ENCODE measurements around the gene EXOSC7.

The EXOSC7 gene

GRCh38 chr3:44989636-44990373 is 13.8 kb downstream of the EXOSC7 start:
- H3K4me3 ChIP-seq (ENCODE audit: insufficient read depth, low read depth, low read length) = no peak overlapping the region
- H3K4me1 ChIP-seq (ENCODE audit: control insufficient read depth, insufficient read depth, low read length) = no peaks in the 10 kb centered on the region
- no peaks in the 10 kb centered on the region for H3K27me3 ChIP-seq (ENCODE audit: control insufficient read depth, insufficient read depth, low read length, poor library complexity, severe bottlenecking)
- no peaks in the 10 kb centered on the region for H3K9me3 ChIP-seq (ENCODE audit: control insufficient read depth, low read length)
- H3K27ac ChIP-seq (ENCODE audit: insufficient read depth, low read depth, low read length, poor library complexity, severe bottlenecking) = no peak overlapping the region
- 92 to 93% methylated on average over 1 of the region's 1 CpG for WGBS, 2 experiments
- peaks cover 9% of the 10 kb centered on the region for H3K36me3 ChIP-seq (ENCODE audit: control insufficient read depth, insufficient read depth, low read length)

- H3K27me3 ChIP-seq (ENCODE audit: control insufficient read depth, insufficient read depth, low read length, poor library complexity, severe bottlenecking) = no peaks in the 10 kb centered on the region
- no peaks in the 10 kb centered on the region for H3K4me1 ChIP-seq (ENCODE audit: control insufficient read depth, insufficient read depth, low read length)
- no peaks in the 10 kb centered on the region for H3K9me3 ChIP-seq (ENCODE audit: control insufficient read depth, low read length)
- 100% methylated on average over 1 of the region's 1 CpG for WGBS, 2 experiments
- no peak overlapping the region for H3K27ac ChIP-seq (ENCODE audit: insufficient read depth, low read depth, low read length, poor library complexity, severe bottlenecking)
- peaks cover 13% of the 10 kb centered on the region for H3K36me3 ChIP-seq (ENCODE audit: control insufficient read depth, insufficient read depth, low read length)
- H3K4me3 ChIP-seq (ENCODE audit: insufficient read depth, low read depth, low read length) = no peak overlapping the region
Observed at GRCh38 chr3:44991326-44991725, 15.3 kb downstream of the EXOSC7 start.

- peaks cover 24% of the 10 kb centered on the region for H3K36me3 ChIP-seq (ENCODE audit: control insufficient read depth, insufficient read depth, low read length)
- H3K9me3 ChIP-seq (ENCODE audit: control insufficient read depth, low read length) = no peaks in the 10 kb centered on the region
- 65 to 67% methylated on average over 7 of the region's 7 CpGs for WGBS, 2 experiments
- H3K4me3 ChIP-seq (ENCODE audit: insufficient read depth, low read depth, low read length) = no peak overlapping the region
- no peaks in the 10 kb centered on the region for H3K27me3 ChIP-seq (ENCODE audit: control insufficient read depth, insufficient read depth, low read length, poor library complexity, severe bottlenecking)
- no peaks in the 10 kb centered on the region for H3K4me1 ChIP-seq (ENCODE audit: control insufficient read depth, insufficient read depth, low read length)
- H3K27ac ChIP-seq (ENCODE audit: insufficient read depth, low read depth, low read length, poor library complexity, severe bottlenecking) = no peak overlapping the region
Observed at GRCh38 chr3:44992555-44993470, 16.8 kb downstream of the EXOSC7 start.

DNA sequence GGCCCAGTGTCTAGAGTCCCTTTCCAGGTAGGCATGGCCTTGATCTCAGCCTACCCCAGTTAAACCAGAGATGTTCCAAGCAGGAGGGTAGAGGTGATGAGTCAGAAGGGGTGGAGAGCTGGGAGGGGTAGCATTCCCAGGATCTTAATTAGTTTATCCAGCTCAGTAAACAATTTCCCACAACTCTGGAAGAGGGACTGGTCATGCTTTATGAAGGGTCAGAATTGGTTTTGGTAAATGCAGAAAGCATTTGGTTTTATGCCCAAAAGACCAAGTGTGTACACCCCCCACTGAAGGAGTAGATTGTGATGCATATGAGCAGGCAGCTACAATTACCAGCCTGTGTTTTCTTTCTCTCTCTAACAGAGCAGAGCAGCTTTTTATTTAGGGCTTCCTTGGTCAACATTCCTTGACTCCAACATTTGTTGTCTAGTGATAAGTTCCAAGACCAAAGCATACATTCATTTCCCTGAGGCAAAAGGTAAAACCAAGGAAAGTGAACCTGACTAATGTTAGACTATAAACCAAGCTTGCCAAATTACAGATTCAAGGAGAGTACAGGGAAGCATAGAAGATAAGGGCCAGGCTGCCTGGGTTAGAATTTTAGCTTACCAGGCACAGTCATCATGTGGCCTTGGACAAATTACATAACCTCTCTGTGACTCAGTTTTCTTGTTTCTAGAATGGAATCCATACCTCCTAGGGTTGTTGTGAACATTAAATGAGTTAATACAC is 17.6 kb downstream of the EXOSC7 start:
- H3K9me3 ChIP-seq (ENCODE audit: control insufficient read depth, low read length) = no peaks in the 10 kb centered on the region
- H3K27ac ChIP-seq (ENCODE audit: insufficient read depth, low read depth, low read length, poor library complexity, severe bottlenecking) = no peak overlapping the region
- H3K4me3 ChIP-seq (ENCODE audit: insufficient read depth, low read depth, low read length) = no peak overlapping the region
- no peaks in the 10 kb centered on the region for H3K4me1 ChIP-seq (ENCODE audit: control insufficient read depth, insufficient read depth, low read length)
- H3K36me3 ChIP-seq (ENCODE audit: control insufficient read depth, insufficient read depth, low read length) = peaks cover 33% of the 10 kb centered on the region
- H3K27me3 ChIP-seq (ENCODE audit: control insufficient read depth, insufficient read depth, low read length, poor library complexity, severe bottlenecking) = no peaks in the 10 kb centered on the region

DNA sequence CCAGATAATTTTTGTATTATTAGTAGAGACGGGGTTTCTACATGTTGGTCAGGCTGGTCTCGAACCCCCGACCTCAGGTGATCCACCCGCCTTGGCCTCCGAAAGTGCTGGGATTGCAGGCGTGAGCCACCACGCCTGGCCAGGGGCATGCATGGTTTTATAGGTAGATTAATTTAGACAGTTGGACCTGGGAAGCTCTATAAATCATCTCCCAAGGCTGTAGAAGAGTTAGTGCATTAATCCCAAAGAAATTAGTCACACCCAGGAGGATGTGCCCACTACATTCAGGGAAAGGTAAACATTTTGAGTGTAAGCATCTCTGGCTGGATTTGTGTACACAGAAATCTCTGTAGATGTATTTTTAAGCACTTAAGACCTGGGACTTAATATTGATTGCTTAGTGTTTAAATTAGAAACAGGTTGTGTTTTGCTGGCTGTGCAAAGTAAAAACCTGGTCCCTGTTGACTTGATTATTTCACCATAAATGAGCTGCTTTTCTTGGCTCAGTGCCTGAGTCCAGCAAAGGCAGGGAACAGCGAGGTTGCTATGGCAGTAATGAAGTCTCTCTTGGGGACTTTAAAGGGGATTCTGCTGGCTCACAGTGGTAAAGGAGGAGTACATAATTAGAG is 19.2 kb downstream of the EXOSC7 start:
- Histone ChIP-seq H3K4me1 (ENCODE audit: control insufficient read depth, insufficient read depth, low read length) (no peaks in the 10 kb centered on the region), H3K4me3 (ENCODE audit: insufficient read depth, low read depth, low read length) (no peak overlapping the region), H3K27ac (ENCODE audit: insufficient read depth, low read depth, low read length, poor library complexity, severe bottlenecking) (no peak overlapping the region), H3K9me3 (ENCODE audit: control insufficient read depth, low read length) (no peaks in the 10 kb centered on the region), H3K27me3 (ENCODE audit: control insufficient read depth, insufficient read depth, low read length, poor library complexity, severe bottlenecking) (no peaks in the 10 kb centered on the region), H3K36me3 (ENCODE audit: control insufficient read depth, insufficient read depth, low read length) (peaks cover 46% of the 10 kb centered on the region)
- 87 to 92% methylated on average over 8 of the region's 8 CpGs for WGBS, 2 experiments

DNA sequence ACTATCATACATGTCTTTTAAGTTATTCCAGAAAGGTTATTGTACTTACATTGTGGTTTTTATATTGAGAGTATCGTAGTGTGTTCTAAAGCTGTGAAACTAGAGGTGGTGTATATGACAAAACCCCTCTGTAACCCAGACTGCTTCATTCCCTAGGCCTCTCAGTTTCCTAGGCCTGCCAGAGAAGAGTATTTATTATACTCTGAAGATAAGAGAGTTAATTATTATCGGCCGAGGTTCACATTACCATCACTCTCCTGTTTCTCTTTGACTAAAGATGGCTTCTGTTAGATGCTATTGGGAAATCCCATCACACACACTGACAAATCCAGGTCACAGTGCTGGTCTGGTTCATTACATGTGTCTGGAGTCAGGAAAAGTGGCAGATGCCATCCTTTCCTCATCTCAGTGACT is 20.5 kb downstream of the EXOSC7 start:
- Histone ChIP-seq H3K36me3 (ENCODE audit: control insufficient read depth, insufficient read depth, low read length) (peaks cover 43% of the 10 kb centered on the region), H3K9me3 (ENCODE audit: control insufficient read depth, low read length) (no peaks in the 10 kb centered on the region), H3K27ac (ENCODE audit: insufficient read depth, low read depth, low read length, poor library complexity, severe bottlenecking) (no peak overlapping the region), H3K4me1 (ENCODE audit: control insufficient read depth, insufficient read depth, low read length) (no peaks in the 10 kb centered on the region), H3K27me3 (ENCODE audit: control insufficient read depth, insufficient read depth, low read length, poor library complexity, severe bottlenecking) (no peaks in the 10 kb centered on the region), H3K4me3 (ENCODE audit: insufficient read depth, low read depth, low read length) (no peak overlapping the region)
- WGBS, 2 experiments = 92 to 94% methylated on average over 3 of the region's 3 CpGs

- H3K4me3 ChIP-seq (ENCODE audit: insufficient read depth, low read depth, low read length) = no peak overlapping the region
- no peak overlapping the region for H3K27ac ChIP-seq (ENCODE audit: insufficient read depth, low read depth, low read length, poor library complexity, severe bottlenecking)
- 83 to 96% methylated on average over 2 of the region's 2 CpGs for WGBS, 2 experiments
- no peaks in the 10 kb centered on the region for H3K27me3 ChIP-seq (ENCODE audit: control insufficient read depth, insufficient read depth, low read length, poor library complexity, severe bottlenecking)
- H3K4me1 ChIP-seq (ENCODE audit: control insufficient read depth, insufficient read depth, low read length) = no peaks in the 10 kb centered on the region
- H3K9me3 ChIP-seq (ENCODE audit: control insufficient read depth, low read length) = no peaks in the 10 kb centered on the region
- peaks cover 61% of the 10 kb centered on the region for H3K36me3 ChIP-seq (ENCODE audit: control insufficient read depth, insufficient read depth, low read length)
Observed at GRCh38 chr3:44999782-45000181, 23.7 kb downstream of the EXOSC7 start.

DNA sequence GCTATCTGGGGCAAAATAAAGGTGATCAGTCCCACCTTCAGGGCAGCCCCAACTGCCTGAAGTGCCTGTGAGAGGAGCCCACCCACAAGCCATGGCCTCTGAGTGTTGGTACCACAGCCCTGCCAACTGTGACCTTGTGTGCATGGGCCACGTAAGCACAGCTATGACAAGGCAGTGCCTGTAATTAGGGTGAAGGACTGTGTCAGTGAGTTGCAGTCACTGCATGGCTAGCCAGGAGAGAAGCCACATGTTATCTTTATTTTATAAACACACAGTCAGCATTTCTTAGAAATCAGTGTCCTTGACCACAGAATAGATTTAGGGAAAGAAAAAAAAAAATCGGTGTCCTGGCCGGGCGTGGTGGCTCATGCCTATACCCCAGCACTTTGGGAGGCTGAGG is 24.8 kb downstream of the EXOSC7 start:
- Histone ChIP-seq H3K36me3 (ENCODE audit: control insufficient read depth, insufficient read depth, low read length) (peaks cover 68% of the 10 kb centered on the region), H3K9me3 (ENCODE audit: control insufficient read depth, low read length) (no peaks in the 10 kb centered on the region), H3K4me3 (ENCODE audit: insufficient read depth, low read depth, low read length) (no peak overlapping the region), H3K27me3 (ENCODE audit: control insufficient read depth, insufficient read depth, low read length, poor library complexity, severe bottlenecking) (no peaks in the 10 kb centered on the region), H3K27ac (ENCODE audit: insufficient read depth, low read depth, low read length, poor library complexity, severe bottlenecking) (no peak overlapping the region), H3K4me1 (ENCODE audit: control insufficient read depth, insufficient read depth, low read length) (no peaks in the 10 kb centered on the region)
- 93 to 97% methylated on average over 4 of the region's 4 CpGs for WGBS, 2 experiments

- H3K27ac ChIP-seq (ENCODE audit: insufficient read depth, low read depth, low read length, poor library complexity, severe bottlenecking) = no peak overlapping the region
- H3K4me3 ChIP-seq (ENCODE audit: insufficient read depth, low read depth, low read length) = no peak overlapping the region
- 100% methylated on average over 1 of the region's 3 CpGs for WGBS, 2 experiments
- H3K27me3 ChIP-seq (ENCODE audit: control insufficient read depth, insufficient read depth, low read length, poor library complexity, severe bottlenecking) = no peaks in the 10 kb centered on the region
- H3K36me3 ChIP-seq (ENCODE audit: control insufficient read depth, insufficient read depth, low read length) = peaks cover 66% of the 10 kb centered on the region
- H3K4me1 ChIP-seq (ENCODE audit: control insufficient read depth, insufficient read depth, low read length) = no peaks in the 10 kb centered on the region
- no peaks in the 10 kb centered on the region for H3K9me3 ChIP-seq (ENCODE audit: control insufficient read depth, low read length)
Observed at GRCh38 chr3:45001738-45002137, 25.7 kb downstream of the EXOSC7 start.

Data from ectodermal cell (in vitro differentiated cells).